GM21737 (cell line): ENCODE results near the gene GABRB1.

Source experiments
- ATAC-seq: cut with Tn5 transposase; IDR thresholded peaks from one replicate; pipeline ENCODE4 v1.9.1; 2021; ENCODE audit warnings: mild to moderate bottlenecking, moderate library complexity; ENCODE audit not compliant: unreplicated experiment

The GABRB1 gene

DNA sequence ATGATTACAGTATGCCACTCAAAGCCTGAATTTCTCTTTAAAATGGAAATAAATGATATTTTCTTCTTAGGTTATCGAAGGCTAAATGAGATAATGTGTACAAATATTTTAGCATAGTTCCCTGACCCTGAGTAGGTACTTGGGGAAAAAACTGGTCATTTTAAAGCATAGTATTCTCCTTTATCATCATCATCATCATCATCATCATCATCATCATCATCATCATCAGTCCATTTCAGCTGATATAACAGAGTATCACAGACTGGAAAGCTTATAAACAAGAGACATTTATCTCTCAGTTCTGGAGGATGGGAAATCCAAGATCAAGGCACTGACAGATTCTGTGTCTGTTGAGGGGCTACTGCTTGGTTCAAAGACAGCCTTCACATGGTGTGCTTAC lies 13.9 kb downstream of the GABRB1 start:
- ATAC-seq: no peak

DNA sequence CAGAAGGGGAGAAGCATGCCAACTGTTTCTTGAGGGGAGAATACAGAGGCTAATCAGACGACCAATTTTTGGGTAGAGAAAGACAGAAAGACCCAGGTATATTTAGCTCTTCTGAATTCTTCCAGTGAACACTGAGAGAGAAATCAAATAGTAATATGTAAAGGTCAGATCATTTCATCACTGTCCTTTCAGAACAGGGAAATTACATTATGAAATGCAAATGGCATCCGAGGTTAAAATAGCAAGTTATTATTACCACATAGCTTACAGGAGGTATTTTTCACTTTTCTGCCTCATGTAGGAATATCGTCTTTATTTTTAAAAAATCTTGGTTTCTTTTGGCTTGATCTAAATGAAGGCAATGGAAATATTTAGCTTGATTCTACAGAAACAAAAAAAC lies 18.0 kb downstream of the GABRB1 start:
- ATAC-seq: no peak

- ATAC-seq: no peak
These were observed 19.7 kb downstream of the GABRB1 start for GRCh38 chr4:47050761-47051725.

DNA sequence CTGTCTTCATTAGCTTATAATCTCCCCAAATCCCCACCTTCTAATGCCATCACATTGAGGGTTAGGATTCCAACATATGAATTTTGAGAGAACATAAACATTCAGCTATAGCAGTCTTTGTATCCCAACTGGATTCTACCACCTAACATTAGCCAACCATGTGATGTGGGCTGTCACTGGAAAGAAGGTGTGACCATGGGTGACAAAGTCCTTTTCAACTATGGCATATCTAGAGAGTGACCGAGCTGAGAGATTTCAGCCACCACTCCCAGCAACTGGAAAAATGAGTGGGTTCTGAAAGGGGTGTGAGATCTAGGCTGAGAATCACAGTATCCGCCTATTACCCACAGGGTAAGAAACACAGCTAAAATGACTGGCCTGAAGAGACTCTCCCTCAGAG lies 22.1 kb downstream of the GABRB1 start:
- no peak for ATAC-seq

DNA sequence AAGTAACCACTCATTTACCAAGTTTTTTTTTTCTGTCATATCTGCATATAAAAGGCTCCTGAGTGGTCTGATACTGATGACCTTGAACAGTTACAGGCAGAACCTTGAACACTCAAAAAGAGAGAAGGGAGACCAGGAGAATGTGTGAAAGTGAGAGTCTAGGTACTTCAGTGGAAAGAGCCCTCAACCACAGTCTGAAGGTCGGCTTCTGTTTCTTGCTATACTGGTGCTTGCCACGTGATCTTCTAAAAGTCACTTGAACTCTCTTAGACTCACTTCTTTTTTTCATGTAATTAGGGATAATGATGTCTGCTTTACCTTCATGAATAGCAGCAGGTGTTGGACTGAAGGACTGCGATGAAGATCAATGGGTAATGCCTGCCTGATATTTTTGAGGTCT lies 22.8 kb downstream of the GABRB1 start:
- no peak for ATAC-seq

DNA sequence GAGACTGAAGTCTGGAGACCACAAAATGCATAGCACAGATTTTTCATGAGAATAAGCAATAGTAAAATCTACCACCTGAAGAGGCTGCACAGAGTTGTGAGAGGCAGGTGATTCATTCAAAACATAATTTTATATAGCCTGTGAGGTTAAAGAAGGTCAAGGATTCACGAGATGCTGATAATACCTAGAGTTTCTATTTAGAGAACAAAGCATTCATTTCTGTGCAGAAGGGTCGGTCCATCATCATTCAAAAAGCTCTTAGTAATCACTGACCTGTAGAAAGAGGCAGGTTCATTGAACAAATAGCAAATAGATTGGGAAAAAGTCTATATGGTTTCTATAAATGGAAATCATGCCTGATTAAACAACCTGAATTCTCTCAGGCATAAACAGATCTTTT lies 26.6 kb downstream of the GABRB1 start:
- ATAC-seq: no peak

GRCh38 chr4:47060561-47060960 lies 29.2 kb downstream of the GABRB1 start:
- no peak for ATAC-seq

GRCh38 chr4:47061435-47061834 lies 30.1 kb downstream of the GABRB1 start:
- no peak for ATAC-seq

DNA sequence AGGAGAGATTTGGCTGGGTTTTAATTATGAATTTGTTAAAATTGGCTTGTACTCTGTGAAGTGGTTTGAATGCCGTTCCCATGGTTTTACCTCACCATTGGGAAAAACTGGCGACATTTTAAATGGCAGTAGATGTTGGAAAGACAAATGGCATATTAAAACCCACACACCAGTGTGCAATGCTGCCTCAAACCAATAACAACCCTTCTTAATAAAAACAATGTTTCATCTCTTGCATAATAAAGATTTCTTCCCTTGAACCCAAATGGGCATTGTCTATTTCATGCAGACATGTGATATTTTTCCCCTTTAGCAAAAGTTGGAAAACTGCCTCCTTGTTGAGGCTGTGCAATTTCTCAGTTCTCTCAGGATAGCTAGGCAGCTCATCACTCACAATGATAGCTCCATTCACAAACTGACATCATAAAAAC lies 33.7 kb downstream of the GABRB1 start:
- ATAC-seq: no peak

- no peak for ATAC-seq
These were observed 37.6 kb downstream of the GABRB1 start for GRCh38 chr4:47068986-47069385.

- no peak for ATAC-seq
These were observed 40.6 kb downstream of the GABRB1 start for GRCh38 chr4:47071901-47072341.

DNA sequence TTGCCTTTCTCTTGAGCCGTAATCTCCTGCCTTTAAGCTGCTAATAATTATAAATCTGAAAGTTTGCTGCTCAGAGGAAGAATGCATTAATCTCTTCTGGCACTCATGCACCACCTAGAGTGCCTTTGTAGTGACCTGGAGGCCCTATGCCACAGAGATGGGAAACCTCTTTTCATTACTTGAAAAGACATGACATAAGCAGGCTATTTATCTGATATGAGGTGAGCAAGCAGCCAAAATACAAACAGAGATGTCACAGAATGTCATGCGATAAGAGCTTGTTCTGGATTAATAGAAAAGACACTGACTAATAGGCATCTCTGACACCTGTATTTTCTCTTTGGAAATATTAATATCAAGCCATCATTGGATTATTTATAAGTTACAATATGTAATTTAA lies 42.3 kb downstream of the GABRB1 start:
- no peak for ATAC-seq

- no peak for ATAC-seq
These were observed 43.4 kb downstream of the GABRB1 start for GRCh38 chr4:47074816-47075215.

DNA sequence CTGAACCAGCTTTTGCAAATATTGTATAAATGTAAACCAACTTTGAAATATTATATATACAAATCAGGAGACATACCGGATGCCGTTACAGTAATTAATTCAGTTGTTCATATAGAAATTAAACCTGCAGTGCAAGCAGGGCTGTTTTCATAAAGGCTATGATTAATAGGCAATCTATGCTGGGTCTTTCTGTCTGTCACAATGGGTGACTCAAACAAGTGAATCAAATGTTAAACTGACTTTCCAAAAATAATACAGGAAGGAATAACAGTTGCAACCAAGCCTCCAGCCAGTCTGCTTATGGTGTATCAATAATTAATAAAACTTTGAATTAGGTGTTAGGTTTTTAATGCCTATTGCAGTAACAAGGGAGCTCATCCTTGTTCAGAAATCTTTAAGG lies 43.9 kb downstream of the GABRB1 start:
- ATAC-seq: no peak

- ATAC-seq: no peak
These were observed 44.6 kb downstream of the GABRB1 start for GRCh38 chr4:47075919-47076318.

DNA sequence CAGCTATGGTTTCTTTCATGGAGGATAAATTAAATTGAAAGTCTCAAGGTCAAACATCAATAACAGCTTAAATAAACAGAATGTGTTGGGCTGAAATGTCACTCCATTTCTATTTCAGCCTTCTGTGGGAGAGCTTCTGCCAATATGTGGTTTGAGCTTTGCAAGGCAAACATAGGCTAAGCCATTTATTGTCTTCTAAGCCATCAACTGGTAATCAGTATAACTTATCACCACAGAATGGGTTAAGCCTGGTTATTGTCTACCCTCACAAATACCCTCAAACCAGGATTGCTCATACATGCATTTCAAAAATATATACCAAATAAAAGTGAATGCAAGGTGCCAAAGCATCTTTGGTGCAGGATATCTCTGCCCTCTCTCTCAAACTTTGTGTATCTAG lies 52.7 kb downstream of the GABRB1 start:
- no peak for ATAC-seq

GRCh38 chr4:47084795-47085194 lies 53.4 kb downstream of the GABRB1 start:
- ATAC-seq: no peak

GRCh38 chr4:47088298-47088697 lies 56.9 kb downstream of the GABRB1 start:
- no peak for ATAC-seq

- ATAC-seq: no peak
These were observed 64.5 kb downstream of the GABRB1 start for GRCh38 chr4:47095884-47096283.

- no peak for ATAC-seq
These were observed 70.1 kb downstream of the GABRB1 start for GRCh38 chr4:47101453-47101852.

DNA sequence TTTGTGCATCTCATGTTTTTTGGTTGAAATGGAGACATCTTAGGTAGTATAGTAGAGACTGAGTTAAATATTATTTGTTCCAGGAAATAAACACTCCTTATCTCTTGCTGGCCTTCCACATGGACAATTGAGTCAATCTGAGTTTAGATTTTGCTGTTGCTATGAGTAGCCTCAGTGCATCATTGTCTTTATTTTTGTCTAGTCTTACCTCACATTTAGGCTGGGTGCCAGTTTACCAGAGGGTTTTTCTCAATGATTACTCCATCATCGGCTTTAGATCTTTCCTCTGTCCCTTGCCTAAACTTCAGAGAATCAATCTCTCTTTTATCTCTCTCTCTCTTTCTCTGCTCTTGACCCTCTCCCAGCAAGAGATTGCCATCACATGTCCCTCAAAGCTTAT lies 73.6 kb downstream of the GABRB1 start:
- ATAC-seq: no peak

DNA sequence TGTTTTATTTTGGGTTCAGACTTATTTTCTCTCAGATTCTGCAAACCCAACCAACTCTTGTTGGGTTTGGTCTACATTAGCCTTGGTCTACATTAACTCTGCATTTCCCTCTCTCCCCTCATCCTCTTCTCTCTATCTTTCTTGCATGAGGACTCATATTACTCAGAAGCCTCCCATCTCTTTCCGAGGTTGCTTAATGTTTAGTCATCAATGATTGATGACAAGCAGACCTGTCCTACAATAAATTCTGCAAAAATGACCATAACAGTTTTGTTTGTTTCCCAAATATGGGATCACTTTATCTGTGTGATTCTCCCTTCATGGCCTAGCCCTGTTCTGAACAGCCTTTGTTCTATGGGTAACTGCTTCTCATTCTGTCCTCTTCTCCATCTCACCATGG lies 75.2 kb downstream of the GABRB1 start:
- ATAC-seq: no peak

- no peak for ATAC-seq
These were observed 78.0 kb downstream of the GABRB1 start for GRCh38 chr4:47109379-47109778.
